ENCODE results near the gene ZNRF3.

The ZNRF3 gene

GRCh38 chr22:29011240-29012100 is 128.1 kb downstream of the ZNRF3 start:
- no peak overlapping the region for H3K4me3 ChIP-seq (ENCODE audit: low read length)
- no peak for TF ChIP-seq ZNF274 (IDR thresholded peaks at IDR 0.05; ENCODE audit: low read depth, low read length)

- no peak overlapping the region for H3K4me3 ChIP-seq (ENCODE audit: low read length)
- TF ChIP-seq ZNF274 (IDR thresholded peaks at IDR 0.05; ENCODE audit: low read depth, low read length): no peak
These were observed 128.7 kb downstream of the ZNRF3 start for GRCh38 chr22:29012101-29012433.

GRCh38 chr22:29012952-29013351 is 129.6 kb downstream of the ZNRF3 start:
- TF ChIP-seq ZNF274 (IDR thresholded peaks at IDR 0.05; ENCODE audit: low read depth, low read length): no peak
- H3K4me3 ChIP-seq (ENCODE audit: low read length): no peak overlapping the region

- no peak for TF ChIP-seq ZNF274 (IDR thresholded peaks at IDR 0.05; ENCODE audit: low read depth, low read length)
- no peak overlapping the region for H3K4me3 ChIP-seq (ENCODE audit: low read length)
These were observed 130.9 kb downstream of the ZNRF3 start for GRCh38 chr22:29014293-29014692.

- TF ChIP-seq ZNF274 (IDR thresholded peaks at IDR 0.05; ENCODE audit: low read depth, low read length): no peak
- H3K4me3 ChIP-seq (ENCODE audit: low read length): no peak overlapping the region
These were observed 131.4 kb downstream of the ZNRF3 start for GRCh38 chr22:29014773-29015172.

- TF ChIP-seq ZNF274 (IDR thresholded peaks at IDR 0.05; ENCODE audit: low read depth, low read length): no peak
- H3K4me3 ChIP-seq (ENCODE audit: low read length): no peak overlapping the region
These were observed 132.9 kb downstream of the ZNRF3 start for GRCh38 chr22:29016067-29016938.

- no peak for TF ChIP-seq ZNF274 (IDR thresholded peaks at IDR 0.05; ENCODE audit: low read depth, low read length)
- no peak overlapping the region for H3K4me3 ChIP-seq (ENCODE audit: low read length)
These were observed 135.2 kb downstream of the ZNRF3 start for GRCh38 chr22:29018293-29019189.

- no peak overlapping the region; the same call in 1 of the 2 replicates for H3K4me3 ChIP-seq (ENCODE audit: low read length)
- no peak for TF ChIP-seq ZNF274 (IDR thresholded peaks at IDR 0.05; ENCODE audit: low read depth, low read length)
These were observed 138.9 kb downstream of the ZNRF3 start for GRCh38 chr22:29022101-29022817.

GRCh38 chr22:29023172-29023796 is 139.9 kb downstream of the ZNRF3 start:
- TF ChIP-seq ZNF274 (IDR thresholded peaks at IDR 0.05; ENCODE audit: low read depth, low read length): no peak
- H3K4me3 ChIP-seq (ENCODE audit: low read length): no peak overlapping the region

- H3K4me3 ChIP-seq (ENCODE audit: low read length): no peak overlapping the region
- no peak for TF ChIP-seq ZNF274 (IDR thresholded peaks at IDR 0.05; ENCODE audit: low read depth, low read length)
These were observed 143.2 kb downstream of the ZNRF3 start for GRCh38 chr22:29026579-29026978.

GRCh38 chr22:29028468-29028867 is 145.1 kb downstream of the ZNRF3 start:
- no peak overlapping the region for H3K4me3 ChIP-seq (ENCODE audit: low read length)
- no peak for TF ChIP-seq ZNF274 (IDR thresholded peaks at IDR 0.05; ENCODE audit: low read depth, low read length)

GRCh38 chr22:29029202-29030000 is 146.0 kb downstream of the ZNRF3 start:
- TF ChIP-seq ZNF274 (IDR thresholded peaks at IDR 0.05; ENCODE audit: low read depth, low read length): no peak
- H3K4me3 ChIP-seq (ENCODE audit: low read length): no peak overlapping the region

Measured in GM08714 (cell line).